GM18873 (cell line): ENCODE data around the gene DBNDD1.

Experiments used
- ATAC-seq: cut with Tn5 transposase; IDR thresholded peaks from one replicate; pipeline ENCODE4 v1.9.1; 2021; ENCODE audit warnings: mild to moderate bottlenecking, moderate library complexity, moderate number of reproducible peaks; ENCODE audit not compliant: unreplicated experiment, low FRiP score

The DBNDD1 gene

DNA sequence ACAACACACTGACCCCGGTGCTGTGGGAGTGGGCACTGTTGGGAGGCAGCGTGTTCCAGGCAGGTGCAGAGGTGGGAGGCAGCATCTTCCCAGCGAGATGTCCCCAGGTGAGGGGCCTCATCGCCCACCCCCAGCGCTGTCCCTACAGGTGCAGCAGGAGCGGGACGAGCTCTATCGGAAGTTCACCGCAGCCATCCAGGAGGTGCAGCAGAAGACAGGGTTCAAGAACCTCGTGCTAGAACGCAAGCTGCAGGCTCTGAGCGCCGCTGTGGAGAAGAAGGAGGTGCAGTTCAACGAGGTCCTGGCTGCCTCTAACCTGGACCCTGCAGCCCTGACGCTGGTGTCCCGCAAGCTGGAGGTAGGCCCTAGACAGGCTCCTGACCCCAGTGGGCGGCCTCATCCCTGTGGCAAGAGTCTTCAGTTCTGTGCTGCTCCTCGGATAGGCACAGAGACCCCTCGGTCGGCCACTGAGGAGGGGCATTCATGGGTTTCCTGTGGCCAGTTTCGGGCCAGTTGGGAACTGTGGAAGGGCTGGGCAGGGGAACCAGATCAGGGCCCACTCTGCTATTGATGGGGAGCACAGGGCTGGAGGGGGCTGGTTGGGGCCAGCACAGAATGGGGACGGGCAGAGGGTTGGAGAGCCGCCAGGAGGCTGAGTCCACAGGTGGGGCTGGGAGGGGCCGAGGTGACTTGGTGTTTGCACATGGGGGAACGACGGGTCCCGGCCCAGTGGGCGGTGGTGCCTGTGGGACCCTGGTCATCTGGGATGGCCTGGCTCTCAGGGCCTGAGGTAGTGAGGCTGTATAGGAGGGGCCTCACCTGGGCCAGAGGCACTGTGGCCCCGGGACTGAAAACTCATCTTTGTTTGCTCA is 21.1 kb upstream of the DBNDD1 start:
- ATAC-seq: no peak

DNA sequence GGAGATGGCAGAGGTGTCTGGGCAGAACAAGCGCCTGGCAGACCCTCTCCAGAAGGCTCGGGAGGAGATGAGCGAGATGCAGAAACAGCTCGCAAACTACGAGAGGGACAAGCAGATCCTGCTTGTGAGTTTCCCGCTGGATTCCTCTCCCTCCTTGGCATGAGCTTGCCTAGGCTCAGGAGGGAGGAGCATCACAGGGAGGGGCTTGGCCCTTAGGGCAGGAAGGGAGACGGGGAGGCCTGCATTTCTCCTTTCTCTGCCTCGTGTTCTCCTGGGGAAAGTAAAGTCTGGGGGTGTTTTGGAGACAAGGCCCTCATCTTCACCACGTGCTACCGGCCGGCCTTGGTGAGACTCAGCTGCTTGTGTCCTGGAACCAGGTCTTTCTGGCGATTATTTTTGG is 18.0 kb upstream of the DBNDD1 start:
- ATAC-seq: no peak

GRCh38 chr16:90035902-90036301 is 16.6 kb upstream of the DBNDD1 start:
- ATAC-seq: no peak

- ATAC-seq: no peak
Measured at GRCh38 chr16:90034504-90034903, 15.2 kb upstream of the DBNDD1 start.

DNA sequence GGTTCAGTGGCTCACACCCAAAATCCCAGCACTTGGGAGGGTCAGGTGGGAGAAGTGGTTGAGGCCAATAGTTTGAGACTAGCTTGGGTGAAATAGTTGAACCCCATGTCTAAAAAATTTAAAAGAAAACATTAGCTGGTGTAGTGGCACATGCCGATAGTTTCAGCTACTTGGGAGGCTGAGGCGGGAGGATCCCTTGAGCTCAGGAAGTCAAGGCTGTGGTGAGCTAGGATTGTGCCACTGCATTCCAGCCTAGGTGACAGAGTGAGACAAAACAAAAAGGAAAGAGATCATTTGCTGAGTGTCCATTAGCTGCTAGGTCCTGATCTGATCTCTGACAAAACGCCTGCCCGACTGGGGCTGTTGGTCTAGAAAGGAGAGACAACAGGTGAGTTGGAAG is 14.1 kb upstream of the DBNDD1 start:
- ATAC-seq: no peak

DNA sequence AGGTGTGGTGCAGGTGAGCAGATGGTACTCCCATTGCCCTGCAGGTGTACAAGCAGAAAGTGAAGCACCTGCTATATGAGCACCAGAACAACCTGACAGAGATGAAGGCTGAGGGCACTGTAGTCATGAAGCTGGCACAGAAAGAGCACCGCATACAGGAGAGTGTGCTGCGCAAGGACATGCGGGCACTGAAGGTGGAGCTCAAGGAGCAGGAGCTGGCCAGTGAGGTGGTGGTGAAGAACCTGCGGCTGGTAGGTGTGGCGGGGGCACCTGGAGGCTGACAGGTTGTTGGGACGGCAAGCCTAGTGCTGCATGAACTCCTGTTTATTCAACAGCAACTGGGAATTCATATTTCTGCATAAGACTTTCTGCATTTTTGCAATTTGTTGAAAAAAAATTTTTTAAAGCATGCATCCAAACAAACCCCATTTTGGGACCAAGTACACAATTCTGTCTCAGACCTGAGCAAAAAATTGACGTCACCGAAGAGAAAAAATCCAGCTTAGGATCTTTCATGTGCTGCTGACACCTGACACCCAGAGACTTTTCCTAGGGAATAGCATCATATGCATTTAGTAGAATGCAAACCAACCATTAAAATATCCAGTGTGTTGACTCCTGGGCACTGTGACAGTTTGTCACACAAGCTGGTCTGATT is 13.5 kb upstream of the DBNDD1 start:
- no peak for ATAC-seq

GRCh38 chr16:90031931-90032673 is 12.8 kb upstream of the DBNDD1 start:
- no peak for ATAC-seq

DNA sequence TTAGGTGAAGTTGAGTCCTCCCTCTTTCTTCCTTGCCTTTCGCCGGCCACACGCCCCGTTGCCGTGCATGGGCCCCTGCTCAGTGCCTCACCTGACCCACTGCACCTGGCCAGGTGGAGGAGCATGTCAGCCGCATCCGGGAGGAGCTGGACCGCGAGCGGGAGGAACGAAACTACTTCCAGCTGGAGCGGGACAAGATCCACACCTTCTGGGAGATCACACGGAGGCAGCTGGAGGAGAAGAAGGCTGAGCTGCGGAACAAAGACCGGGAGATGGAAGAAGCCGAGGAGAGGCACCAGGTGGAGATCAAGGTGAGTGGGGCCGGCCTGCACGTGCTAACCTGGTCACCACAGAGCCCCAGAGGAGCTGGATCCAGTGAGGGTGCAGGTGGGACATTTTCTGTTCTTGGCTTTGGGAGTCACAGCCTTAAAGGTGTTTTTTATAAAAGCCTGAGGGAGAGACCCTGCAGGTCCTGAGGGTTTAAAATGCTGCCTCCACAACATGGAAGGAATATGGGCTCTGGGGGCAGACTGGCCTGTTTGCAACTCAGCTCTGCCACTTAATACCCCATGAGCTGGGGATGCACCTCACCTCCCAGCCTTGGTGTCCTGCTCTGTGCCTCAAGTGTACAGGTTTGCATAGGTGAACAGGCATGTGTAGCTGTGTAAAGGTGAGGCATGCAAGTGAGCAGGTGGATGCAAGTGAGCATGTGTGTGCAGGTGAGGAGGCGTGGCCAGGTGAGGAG is 12.1 kb upstream of the DBNDD1 start:
- no peak for ATAC-seq

DNA sequence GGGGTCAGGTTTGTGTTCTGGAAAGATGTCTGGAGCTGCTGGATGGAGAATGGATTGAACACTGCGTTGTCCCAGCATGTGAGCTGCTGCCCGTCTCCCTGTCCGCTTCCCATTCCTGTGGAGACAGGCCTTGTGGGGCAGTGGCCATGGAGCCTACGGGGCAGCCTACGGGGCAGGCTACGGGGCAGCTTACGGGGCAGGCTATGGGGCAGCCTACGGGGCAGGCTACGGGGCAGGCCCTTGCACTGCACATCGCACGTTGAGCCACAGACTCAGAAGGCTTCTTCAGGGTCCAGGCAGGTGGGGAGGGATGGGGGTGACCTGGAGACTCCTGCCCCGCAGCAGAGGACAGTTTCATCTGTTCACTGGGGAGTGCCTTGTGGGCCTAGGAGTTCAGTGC is 9.7 kb upstream of the DBNDD1 start:
- ATAC-seq: no peak

- ATAC-seq: no peak
Measured at GRCh38 chr16:90027611-90028010, 8.4 kb upstream of the DBNDD1 start.

- ATAC-seq: no peak
Measured at GRCh38 chr16:90026135-90026534, 6.9 kb upstream of the DBNDD1 start.

- no peak for ATAC-seq
Measured at GRCh38 chr16:90023078-90023447, 3.8 kb upstream of the DBNDD1 start.

GRCh38 chr16:90022209-90023077 is 3.2 kb upstream of the DBNDD1 start:
- ATAC-seq: no peak

DNA sequence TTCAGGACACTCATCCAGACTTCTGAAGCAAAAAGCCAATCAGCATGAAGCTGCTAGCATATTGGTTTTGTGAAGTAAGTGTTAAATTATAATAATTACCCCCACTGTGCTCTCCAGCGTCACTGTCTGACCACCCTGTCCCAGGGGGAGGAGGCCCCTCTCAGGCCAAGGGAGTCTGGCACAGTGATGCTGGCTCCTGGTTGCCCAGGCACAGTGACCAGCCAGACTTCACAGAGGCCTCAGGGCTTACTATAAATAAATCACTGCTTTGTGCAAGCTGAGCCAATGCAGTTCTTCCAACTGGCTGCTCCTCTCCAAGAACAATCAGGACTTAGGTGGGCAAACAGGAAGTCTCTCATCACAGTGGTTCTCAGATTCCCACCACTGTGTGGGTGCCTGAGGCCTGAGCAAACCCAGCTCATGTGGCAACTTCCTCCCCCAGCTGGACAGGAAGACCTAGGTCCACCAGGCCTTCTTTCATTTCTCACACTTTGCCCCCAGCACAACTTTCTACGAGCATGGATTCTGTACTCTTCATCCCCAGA is 1.7 kb upstream of the DBNDD1 start:
- no peak for ATAC-seq

DNA sequence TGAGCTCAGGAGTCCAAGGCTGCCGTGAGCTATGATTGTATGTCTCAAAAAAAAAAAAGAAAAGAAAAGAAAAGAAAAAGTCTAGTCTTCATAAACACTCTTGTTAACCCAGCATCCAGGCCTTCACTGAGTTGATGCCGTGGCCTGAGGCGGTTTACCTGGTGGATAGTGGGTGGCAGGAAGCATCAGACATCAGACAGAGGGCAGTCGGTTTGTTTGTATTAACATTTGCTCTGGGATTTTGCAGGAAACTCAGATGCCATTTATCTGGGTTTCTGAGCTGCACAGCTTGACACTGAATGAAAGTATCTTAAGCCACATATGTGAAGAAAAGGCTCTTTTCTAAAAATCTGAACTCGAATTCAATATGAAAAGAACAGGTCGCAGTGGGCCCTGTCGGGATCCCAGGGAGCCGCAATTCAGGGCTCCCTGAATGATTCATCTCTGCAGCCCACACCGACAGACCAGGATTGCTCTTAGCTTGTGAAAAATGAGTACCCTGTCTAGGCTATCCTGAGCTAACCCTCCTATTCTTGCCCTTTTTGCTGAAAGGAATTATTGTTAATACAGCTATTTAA is 1.1 kb upstream of the DBNDD1 start:
- no peak for ATAC-seq

- ATAC-seq: no peak
Measured at GRCh38 chr16:90019543-90020259, 445 bp upstream of the DBNDD1 start.

DNA sequence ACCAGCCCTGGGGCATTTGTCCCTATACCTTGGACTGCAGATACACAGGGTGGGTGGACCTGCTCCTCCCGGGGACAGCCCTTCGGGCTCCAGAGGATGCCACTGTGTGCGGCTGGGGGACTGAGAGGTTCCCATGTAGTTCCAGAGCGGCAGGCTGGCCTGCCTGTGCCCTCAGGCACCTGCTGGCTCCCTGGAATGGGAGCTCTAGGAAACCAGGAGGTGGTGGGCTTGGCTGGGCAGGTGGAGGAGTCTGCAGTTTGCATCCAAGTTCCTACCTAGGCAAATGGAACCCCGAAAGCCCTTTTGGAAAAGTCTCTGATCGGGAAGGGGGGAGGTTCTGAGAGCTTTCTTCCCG is 982 bp downstream of the DBNDD1 start:
- ATAC-seq: no peak

DNA sequence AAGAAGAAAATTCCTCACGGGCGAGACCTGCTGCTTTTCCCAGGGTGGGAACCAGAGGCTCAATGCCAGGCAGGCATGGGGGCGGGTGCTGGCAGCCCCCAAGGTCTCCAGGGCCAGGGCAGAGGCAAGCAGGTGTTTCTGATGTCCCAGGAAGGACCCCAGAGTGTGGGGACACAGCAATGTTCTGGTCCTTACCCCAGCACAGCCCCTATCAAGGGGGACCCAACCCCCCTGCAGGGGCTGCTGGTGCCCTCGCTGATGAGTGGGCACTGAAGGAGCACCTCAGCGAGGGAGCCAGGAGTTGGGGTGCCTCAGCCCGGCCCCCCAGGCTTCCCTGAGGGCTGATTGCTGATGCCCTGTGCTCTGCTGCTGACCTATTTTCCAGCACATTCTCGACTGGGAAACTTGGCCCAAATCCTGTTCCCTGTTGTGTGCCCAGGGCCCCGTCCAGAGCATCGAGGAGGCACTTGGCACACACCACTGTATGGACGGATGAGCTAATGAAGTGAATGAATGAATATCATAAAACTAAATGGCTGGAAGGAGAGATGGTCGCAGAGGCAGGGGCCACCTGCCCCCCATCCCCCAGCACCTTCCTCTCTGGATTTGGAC is 2.8 kb downstream of the DBNDD1 start:
- no peak for ATAC-seq
